Measurements from ENCODE around the gene SORCS3.

DNA sequence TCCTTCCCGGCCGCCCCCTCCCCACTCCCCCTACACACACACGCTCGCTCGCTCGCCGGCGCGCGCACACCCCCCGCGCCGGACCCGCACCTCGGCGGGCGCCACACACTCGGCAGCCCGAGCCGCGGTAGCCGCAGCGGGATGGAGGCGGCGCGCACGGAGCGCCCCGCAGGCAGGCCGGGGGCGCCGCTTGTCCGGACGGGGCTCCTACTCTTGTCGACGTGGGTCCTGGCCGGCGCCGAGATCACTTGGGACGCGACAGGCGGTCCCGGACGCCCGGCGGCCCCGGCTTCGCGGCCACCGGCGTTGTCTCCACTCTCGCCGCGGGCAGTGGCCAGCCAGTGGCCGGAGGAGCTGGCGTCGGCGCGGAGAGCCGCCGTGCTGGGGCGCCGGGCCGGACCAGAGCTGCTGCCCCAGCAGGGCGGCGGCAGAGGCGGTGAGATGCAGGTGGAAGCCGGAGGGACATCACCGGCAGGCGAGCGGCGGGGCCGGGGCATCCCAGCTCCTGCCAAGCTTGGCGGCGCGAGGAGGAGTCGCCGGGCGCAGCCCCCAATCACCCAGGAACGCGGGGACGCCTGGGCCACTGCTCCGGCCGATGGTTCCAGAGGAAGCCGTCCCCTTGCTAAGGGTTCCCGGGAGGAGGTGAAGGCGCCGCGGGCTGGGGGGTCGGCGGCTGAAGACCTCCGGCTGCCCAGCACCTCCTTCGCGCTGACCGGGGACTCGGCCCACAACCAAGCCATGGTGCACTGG lies at the start of gene SORCS3:
- TF ChIP-seq EZH2 (IDR thresholded peaks at IDR 0.05; ENCODE audit: low read length, unreplicated experiment) (no peak), CTCF (conservative IDR thresholded peaks at IDR 0.05; ENCODE audit: low read depth, low read length) (no peak), EZH2phosphoT487 (IDR thresholded peaks at IDR 0.05; ENCODE audit: borderline replicate concordance, low read length) (no peak)

Measured in PC-3 (cell line).